GM21515 (cell line): ENCODE measurements around the gene SPC25.
"Not testable (repeated sequence)": the region's sequence is repeated elsewhere in the genome, so short reads cannot be mapped to it uniquely, and the experiment has no call there.

ENCODE experiments used
- ATAC-seq: cut with Tn5 transposase; IDR thresholded peaks from one replicate; pipeline ENCODE4 v1.9.1; 2021; ENCODE audit not compliant: unreplicated experiment

Gene SPC25

DNA sequence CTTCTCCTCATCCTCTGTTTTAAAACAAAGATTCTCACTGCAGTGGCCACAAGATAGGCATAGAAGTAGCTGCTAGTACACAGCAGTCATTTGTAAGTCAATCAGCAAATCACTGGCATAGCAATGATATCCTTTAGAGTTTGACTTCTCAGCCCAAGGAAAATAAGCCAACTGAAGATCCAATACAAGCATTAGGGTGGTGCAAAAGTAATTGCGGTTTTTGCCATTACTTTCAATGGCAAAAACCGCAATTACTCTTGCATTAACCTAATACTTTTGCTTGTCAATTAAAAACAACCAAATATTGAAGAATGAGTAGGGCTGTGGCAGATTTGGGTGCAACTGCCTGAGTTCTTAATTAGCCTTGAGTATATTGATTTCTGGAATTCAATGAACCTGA, 13.7 kb upstream of the SPC25 start:
- ATAC-seq: no peak

DNA sequence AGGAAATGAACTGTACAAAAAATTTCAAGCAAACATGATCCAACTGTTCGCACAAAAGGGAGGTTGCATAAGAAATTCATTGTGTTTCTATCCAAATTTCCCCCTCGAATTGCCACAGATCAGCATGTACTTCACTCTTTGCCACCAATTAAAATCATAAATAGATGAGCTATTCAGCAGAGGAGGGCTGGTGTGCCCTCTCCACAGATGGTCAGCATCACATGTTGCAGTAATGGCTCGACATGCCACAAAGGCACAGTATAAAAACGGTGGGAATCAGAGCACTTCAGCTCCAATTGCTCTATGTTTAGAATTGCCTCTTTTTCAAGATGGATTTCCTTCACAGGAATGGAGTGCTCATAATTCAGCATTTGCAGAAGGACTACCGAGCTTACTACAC, 10.8 kb upstream of the SPC25 start, which contains the start of gene G6PC2:
G6PC2 (plus strand) TSS at position 289 of the 400 bp plus-strand sequence; CDS start at position 330, 41 bp downstream.
- ATAC-seq: no peak

DNA sequence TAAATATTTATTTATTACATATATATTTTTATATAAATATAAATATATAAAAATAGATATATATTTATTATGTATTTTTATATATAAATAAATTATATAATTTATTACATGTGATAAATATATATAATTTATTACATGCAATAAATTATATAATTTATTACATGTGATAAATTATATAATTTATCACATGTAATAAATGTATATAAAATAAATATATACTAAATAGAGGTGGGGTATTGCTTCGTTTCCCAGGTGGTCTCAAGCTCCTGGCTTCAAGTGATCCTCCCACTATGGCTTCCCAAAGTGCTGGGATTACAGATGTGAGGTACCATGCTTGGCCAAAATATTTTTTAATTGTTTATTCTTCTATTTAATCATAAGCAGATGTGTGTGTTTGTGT, 7.2 kb upstream of the SPC25 start:
- ATAC-seq: no peak

DNA sequence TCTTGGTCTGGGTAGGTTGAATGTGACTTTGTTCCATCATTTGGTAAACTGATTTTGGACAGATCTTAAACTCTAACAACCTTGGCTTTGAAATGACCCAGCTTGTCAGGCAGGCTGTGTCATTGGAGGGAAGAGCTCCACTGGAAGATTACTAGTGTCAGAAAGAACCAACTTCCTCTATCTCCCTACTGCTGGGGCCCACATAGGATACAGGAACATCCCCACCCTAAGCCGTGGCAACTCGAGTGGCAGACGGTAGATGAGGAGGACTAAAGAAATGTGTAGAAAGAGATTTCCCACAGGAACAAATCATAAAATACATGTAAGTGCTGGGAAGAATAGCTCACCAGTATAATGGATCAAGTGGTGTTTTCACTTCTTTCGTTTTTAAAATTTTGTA, 6.6 kb upstream of the SPC25 start:
- ATAC-seq: no peak

DNA sequence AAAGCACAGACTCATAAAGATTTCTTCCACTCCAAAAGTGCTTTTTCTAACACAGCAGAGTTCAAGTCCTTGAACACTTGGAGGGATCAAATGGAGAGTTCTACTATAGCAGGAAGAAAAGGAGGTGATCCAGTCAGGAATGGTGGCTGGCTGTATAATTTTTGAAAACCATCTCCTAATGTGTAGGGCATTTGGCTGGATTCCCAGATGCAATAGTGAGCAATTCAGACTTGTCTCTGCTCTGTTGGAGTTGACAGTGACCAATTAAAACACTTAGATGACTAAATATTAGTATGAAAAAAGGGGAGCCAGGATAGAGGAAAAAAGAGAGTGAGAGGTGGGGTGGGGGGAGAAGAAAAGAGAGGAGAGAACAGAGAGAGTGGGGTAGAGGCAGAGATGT, 5.5 kb upstream of the SPC25 start:
- no peak for ATAC-seq

DNA sequence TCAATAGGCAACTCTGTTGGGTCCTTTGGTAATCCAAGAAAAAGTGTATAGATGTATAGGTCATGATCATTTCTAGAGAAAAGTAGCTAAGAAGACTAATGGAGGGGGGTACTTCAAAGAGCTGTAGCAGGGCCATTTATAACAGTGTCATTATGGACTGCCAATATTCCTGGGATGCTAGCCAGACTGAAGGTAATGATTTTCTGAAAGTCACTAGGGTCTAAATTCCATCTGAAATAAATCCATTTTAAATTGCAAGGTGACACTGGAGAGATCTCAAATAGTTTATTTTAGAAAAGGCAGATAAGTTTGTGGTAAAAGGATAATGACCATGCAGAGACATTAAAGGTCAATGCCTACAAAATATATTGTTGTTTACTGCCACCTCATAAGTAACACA, 4.5 kb upstream of the SPC25 start:
- ATAC-seq: no peak

DNA sequence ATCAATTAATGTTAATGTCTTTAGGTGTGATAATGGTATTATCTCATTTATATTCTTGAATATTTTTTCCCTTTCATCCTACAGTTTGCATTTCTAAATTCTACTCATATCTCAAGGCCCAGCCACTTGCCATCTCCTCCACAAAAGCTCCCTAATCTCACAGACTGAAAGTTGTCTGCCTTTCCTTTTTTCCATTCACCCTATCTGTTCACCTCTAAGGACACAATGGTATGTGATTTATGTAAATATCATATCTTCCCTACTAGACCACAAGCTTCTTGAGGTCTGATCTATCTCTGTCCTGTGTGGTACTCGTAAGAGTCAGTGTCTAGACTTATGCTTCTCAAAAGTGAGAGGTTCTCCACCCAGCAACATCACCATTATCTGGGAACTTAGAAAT, 3.9 kb upstream of the SPC25 start:
- ATAC-seq: no peak

DNA sequence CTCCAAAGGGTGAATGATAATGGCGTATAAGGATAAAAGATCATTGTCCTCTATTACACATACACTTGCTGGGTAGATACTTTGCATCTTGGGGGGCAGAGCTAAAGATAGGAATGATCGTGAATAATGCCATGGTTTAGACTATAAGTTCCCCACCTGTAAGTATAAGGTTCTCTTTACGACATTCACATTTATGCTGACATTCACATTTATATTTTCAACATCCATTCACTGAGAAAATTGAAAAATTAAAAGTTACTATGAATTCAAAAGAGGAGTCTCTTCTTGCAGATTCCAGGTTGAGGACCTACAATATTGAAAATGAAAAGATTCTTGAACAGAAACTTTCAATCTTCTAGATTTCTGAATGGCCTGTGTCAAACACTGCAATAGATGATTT, 2.1 kb upstream of the SPC25 start:
- no peak for ATAC-seq

DNA sequence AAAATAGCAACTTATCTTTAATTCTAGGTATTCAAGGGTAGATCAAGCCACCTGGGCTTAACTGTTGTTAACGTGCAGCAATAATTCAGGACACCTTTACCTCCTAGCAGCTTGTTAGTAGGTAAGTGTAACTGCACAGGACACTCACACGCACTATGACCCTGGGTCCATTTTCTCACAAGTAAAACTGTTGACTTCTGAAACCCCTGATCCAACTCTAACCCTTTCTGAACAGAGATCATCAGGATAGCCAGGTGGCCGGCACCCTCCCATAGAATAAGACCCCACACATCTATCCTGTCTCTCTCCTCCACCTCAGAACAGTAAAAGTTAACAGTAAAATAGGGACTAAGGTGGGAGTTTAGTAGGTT, 610 bp downstream of the SPC25 start:
- peak; percentile 5 for ATAC-seq

DNA sequence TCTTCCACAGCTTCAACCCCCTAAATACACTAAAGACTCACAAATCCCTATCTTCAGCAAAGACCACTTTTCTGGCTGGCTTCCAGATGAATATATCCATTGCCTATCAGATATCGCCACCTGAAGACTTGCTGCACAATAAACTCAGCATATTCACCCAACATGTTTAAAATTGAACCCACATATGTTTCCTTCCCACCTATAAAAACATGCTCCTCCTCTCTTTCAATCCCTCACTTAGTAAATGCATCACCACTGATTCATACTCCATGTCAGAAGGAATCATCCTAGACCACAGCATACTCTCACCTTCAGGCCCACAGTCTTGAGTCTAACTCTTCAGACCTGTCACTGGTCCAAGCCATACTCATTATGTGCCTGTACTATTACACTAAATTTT, 5.3 kb downstream of the SPC25 start:
- ATAC-seq: no peak

DNA sequence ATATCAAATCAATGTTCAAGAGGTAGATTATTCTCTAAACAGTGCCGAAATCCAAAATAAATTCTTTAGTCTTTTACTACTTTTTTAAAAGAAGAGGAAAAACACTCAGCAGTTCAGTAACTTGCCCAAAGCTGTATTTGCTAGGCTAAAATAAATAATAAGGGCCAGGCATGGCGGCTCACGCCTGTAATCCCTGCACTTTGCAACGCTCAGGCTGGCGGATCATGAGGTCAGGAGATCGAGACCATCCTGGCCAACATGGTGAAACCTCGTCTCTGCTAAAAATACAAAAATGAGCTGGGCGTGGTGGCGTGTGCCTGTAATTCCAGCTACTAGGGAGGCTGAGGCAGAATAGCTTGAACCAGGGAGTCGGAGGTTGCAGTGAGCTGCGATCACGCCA, 8.1 kb downstream of the SPC25 start:
- ATAC-seq: not testable (repeated sequence)

DNA sequence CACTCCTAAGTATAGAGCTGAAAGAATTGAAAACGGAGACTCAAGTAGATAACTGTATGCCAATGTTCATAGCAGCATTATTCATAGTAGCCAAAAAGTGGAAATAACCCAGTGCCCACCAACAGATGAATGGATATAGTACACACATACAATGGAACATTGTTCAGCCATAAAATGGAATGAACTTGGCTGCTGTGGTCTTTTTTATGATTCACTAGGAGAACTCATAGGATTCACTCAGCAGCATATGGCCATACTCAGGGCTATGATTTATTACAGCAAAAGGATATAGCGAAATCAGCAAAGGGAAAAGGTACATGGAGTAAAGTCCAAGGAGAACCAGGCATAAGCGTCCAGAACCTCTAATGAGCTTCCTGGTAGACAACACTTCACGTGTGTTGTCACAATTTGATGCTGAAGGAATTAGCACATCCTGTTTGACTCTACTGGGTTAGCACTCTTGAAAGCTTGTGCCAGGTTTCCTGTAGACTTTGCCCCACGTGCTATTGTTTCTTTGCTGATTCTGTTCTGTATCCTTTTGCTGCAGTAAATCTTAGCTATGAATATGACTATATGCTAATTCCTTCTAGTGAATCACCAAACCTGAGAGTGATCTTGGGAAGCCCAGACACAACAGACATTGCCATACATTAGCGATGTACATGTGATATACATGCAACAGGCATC, 15.7 kb downstream of the SPC25 start:
- ATAC-seq: no peak

DNA sequence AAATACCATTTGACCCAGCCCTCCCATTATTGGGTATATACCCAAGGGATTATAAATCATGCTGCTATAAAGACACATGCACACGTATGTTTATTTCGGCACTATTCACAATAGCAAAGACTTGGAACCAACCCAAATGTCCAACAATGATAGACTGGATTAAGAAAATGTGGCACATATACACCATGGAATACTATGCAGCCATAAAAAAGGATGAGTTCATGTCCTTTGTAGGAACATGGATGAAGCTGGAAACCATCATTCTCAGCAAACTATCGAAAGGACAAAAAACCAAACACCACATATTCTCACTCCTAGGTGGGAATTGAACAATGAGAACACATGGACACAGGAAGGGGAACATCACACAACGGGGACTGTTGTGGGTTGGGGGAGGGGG, 19.4 kb downstream of the SPC25 start:
- not testable (repeated sequence) for ATAC-seq

DNA sequence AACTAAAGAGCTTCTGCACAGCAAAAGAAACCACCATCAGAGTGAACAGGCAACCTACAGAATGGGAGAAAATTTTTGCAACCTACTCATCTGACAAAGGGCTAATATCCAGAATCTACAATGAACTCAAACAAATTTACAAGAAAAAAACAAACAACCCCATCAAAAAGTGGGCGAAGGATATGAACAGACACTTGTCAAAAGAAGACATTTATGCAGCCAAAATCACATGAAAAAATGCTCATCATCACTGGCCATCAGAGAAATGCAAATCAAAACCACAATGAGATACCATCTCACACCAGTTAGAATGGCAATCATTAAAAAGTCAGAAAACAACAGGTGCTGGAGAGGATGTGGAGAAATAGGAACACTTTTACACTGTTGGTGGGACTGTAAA, 19.9 kb downstream of the SPC25 start:
- not testable (repeated sequence) for ATAC-seq

DNA sequence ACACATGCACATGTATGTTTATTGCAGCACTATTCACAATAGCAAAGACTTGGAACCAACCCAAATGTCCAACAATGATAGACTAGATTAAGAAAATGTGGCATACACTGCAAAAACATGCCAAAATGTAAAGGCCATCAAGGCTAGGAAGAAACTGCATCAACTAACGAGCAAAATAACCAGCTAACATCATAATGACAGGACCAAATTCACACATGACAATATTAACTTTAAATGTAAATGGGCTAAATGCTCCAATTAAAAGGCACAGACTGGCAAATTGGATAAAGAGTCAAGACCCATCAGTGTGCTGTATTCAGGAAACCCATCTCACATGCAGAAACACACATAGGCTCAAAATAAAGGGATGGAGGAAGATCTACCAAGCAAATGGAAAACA, 23.1 kb downstream of the SPC25 start:
- not testable (repeated sequence) for ATAC-seq

DNA sequence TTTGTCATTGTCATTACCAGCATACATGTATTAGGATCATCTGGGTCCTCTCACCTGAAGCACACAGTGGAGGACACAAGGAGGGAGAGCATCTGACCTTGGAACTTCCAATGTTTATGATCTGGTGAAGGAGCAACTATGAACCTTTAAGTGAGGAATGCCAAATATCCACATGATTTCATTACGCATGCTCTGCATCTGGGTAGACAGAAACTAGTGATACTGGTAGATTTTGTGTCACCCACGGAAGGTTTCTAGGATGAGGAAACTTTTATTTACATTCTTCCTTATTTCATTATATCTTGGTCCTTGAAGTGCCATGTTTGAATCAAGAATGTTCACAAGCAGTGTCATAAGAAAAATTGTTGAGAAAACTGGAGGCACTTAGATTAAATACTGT, 32.1 kb downstream of the SPC25 start:
- ATAC-seq: no peak

DNA sequence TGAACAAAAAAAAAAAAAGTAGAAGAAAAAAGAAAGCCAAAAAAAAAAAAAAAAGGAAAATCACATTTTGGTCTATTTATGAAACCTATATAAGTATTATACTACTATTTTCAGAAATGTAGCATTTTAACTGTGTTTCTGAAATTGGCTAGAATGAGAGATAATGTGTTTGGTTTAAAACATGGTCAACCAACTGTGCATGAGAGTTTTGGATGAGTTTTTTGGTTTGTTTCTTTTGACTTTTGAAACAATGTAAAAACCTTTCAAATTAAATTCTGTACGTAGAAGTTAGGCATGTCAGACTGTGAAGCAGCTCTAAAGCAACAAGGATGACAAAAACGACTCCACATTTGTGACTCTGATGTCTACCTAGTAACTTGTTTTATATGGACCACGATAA, 34.6 kb downstream of the SPC25 start:
- no peak for ATAC-seq

DNA sequence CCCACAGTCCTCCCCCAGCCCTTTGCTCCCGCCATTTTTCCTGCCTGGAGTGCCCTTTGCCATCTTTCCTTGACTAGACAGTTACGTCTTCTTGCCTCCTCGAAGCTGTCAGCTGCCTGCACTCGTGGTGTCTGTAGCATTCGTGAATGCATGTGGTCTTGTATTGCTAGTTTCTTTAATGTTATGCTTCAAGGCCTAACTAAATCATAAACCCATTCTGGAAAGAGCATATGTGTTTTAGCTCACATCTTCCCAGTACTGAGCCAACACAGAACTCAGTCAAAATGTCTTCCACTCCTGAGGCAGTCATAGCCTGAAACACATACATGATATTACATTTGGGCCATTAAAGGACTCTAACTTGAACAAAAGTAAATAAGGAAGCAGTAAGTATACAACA, 35.6 kb downstream of the SPC25 start:
- ATAC-seq: no peak

DNA sequence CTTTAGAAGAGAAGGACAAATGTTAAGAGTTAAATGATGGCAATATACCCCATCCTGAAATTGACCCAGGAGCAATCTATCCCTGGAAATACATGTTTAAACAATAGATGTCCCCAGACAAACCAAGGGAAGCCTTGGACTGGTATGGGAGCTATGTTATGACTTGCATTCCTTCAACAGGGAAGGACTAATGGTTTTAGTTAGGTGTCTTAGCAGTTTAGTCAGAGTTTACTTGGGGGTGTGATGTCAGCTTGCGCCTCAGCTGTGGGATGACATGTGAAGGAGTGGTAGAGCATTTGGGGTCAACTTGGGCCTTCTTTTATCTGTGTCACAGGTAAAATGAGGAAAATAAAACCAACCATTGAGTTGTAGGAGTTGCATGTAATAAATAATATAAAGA, 36.8 kb downstream of the SPC25 start:
- no peak for ATAC-seq

DNA sequence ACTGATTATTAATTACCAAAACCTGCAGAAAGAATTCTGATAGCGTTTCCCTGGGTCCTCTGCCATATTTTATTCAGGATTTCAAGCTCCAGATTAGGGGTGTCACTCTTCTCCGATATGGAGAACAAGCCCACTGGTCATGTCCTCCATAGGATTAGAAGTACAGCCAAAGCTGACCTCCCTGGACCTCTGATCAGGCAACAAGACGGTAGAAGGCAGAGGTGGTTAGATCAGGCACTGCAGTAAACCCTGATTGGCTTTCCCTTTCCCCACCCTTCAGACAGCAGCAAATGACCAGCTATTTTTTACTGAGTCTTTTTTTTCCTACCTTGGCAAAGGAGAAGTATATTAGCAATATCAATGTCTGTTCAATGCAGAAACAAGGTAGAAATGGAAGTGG, 37.7 kb downstream of the SPC25 start:
- ATAC-seq: no peak

DNA sequence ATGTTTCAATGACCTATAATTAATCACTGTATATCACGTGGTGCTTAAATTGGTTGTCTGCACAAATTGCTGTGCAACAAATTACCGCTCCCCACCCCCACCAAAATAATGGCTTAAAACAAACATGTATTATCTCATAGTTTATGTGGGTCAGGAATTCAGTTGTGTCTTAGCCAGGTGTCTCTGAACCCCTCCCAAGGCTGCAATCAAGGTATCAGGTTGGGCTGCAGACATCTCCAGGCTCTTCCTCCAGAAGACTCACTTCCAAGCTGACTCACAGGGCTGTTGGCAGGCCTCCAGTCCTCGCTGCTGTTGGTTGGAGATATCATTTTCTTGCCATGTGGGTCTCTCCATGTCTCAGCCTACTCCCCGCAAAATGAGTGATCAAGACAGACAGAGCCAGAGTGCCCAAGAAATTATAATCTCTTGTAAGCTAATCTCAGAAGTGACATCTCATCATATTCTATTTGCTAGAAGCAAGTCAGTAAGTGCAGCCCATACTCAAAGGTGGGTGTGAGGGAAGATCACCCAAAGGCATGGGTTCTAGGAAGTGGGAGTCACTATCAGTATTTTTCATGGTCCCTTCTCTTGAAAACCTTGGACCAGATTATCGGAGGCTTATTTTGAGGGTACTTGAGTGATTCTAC, 38.4 kb downstream of the SPC25 start:
- ATAC-seq: no peak

DNA sequence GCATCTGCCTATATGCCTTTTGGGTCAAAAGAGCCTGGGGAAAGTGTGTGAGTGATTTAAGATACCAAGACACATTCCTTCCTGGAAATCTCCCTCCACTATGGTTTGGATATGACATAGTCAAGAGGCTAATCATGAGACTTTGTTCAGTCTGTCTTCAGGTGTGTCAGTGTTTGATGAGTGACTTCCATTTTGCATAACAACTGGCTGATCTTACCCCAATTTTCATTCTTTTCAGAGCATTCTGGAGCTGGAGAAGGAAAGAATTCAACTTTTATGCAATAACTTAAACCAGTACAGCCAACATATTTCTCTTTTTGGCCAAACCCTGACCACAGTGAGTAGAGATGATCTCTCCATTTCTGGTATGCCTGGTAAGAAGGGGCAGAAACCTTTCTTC, 39.4 kb downstream of the SPC25 start:
- ATAC-seq: no peak

DNA sequence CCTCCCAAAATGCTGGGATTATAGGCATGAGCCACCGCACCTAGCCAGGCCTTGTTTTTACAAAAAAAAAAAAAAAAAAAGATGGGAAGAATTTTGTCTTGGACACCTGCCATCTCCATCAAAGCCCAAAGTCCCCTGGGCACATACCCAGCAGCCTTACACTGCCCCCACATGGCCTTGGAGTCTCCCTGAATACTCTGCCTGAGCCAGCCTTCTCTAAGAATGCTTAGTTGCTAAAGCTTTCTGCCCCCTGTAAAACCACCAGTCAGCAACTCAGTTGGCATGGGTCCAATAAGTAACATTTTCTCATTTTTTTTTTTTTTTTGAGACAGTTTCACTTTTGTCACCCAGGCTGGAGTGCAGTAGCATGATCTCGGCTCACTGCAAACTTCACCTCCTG, 40.6 kb downstream of the SPC25 start:
- ATAC-seq: no peak
